Vagina (tissue), 2 donors: Measurements from ENCODE around the gene CARD11. TPM values are rescaled to one million over a fixed set of nuclear protein-coding genes. Genes with fewer than 3 reads are reported as not detected.

Experiments used
- DNase-seq, 2 donors: peaks; one replicate each; pipeline ENCODE4 v3.0.0-alpha.2; 2017; ENCODE audit errors: extremely low spot score in 2 of 2
- H3K27ac ChIP-seq: fragments of 200-600 bp; sonication (generic); one replicate; pipeline ENCODE4 v1.5.1; 2019
- H3K27me3 ChIP-seq: fragments of 200-600 bp; sonication (generic); one replicate; pipeline ENCODE4 v1.5.1; 2019
- H3K36me3 ChIP-seq, 2 donors: fragments of 200-600 bp; sonication (generic); one replicate each; pipeline ENCODE4 v1.5.1; 2017 to 2019
- H3K4me1 ChIP-seq: fragments of 200-600 bp; sonication (generic); one replicate; pipeline ENCODE4 v1.5.1; 2019
- H3K4me3 ChIP-seq, 2 donors: fragments of 200-600 bp; sonication (generic); 1 replicate in 1 of 2; 2 replicates in 1 of 2; pipeline ENCODE4 v1.5.1; 2016 to 2019
- H3K9me3 ChIP-seq: fragments of 200-600 bp; sonication (generic); one replicate; pipeline ENCODE4 v1.5.1; 2019
- CTCF ChIP-seq, 3 experiments: fragments of 450-650 bp in 2 of 3; fragments of 200-600 bp in 1 of 3; sonication (generic) in 1 of 3; IDR thresholded peaks; one replicate each; pipeline ENCODE4 v1.5.1; 2017 to 2019; ENCODE audit warnings: antibody characterized with exemption in 3 of 3, mild to moderate bottlenecking in 2 of 3, moderate library complexity in 2 of 3
- POLR2A ChIP-seq, 2 donors: fragments of 450-650 bp; IDR thresholded peaks; one replicate each; pipeline ENCODE4 v1.6.1; 2017; ENCODE audit warnings: antibody characterized with exemption in 2 of 2, mild to moderate bottlenecking in 2 of 2, moderate library complexity in 2 of 2
- POLR2AphosphoS5 ChIP-seq, 2 donors: sonication (generic); formaldehyde crosslinking; IDR thresholded peaks; one replicate each; pipeline ENCODE4 v1.9.0; 2017; ENCODE audit warnings: antibody characterized with exemption in 2 of 2, mild to moderate bottlenecking in 2 of 2, low read depth in 1 of 2; ENCODE audit not compliant: insufficient read depth in 1 of 2
- intact Hi-C: fragments of 100-400 bp; cut with DNase I; formaldehyde crosslinking; loops from one replicate; pipeline ENCODE4 v1.15.1; 2023
- total RNA-seq: library from RNA; depleted of rRNA; stranded (reverse); fragments of >200 nt; gene quantifications from one replicate; pipeline ENCODE4 v1.2.3, GENCODE V29; 2016

Gene CARD11
- total RNA-seq, 1 donor from 2014 or later: 2.9 TPM

DNA sequence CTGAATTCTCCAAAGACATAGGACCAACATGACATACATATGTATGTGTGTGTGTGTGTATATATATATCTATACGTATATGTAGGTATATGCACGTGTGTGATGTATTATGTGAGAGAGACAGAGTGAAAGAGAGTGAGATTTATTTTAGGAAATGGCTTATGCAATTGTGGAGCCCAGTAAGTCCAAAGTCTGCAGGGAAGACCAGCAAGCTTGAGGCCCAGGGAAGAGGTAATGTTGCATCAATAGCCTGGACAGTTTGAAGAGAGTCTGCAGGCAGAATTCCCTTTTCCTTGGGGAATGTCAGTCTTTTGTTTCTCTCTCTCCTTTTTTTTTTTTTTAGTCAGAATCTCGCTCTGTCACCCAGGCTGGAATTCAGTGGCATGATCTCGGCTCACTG is 33.0 kb upstream of the CARD11 start:
- Histone ChIP-seq H3K9me3 (peaks cover 9% of the 10 kb centered on the region), H3K36me3 (no peaks in the 10 kb centered on the region), H3K27me3 (no peaks in the 10 kb centered on the region), H3K4me3 (no peak overlapping the region), H3K27ac (no peak overlapping the region), H3K4me1 (no peaks in the 10 kb centered on the region)
- TF ChIP-seq POLR2AphosphoS5 (IDR thresholded peaks at IDR 0.05; ENCODE audit: insufficient read depth in 1 of 2, low read depth in 1 of 2) (no peak), POLR2A (IDR thresholded peaks at IDR 0.05) (no peak), CTCF (IDR thresholded peaks at IDR 0.05) (no peak)
- intact Hi-C loops: no loop called here
- DNase-seq: no peak

- intact Hi-C loops: no loop called here
- TF ChIP-seq CTCF (IDR thresholded peaks at IDR 0.05) (no peak), POLR2AphosphoS5 (IDR thresholded peaks at IDR 0.05; ENCODE audit: insufficient read depth in 1 of 2, low read depth in 1 of 2) (no peak), POLR2A (IDR thresholded peaks at IDR 0.05) (no peak)
Measured at GRCh38 chr7:3076163-3076562, 32.5 kb upstream of the CARD11 start.

DNA sequence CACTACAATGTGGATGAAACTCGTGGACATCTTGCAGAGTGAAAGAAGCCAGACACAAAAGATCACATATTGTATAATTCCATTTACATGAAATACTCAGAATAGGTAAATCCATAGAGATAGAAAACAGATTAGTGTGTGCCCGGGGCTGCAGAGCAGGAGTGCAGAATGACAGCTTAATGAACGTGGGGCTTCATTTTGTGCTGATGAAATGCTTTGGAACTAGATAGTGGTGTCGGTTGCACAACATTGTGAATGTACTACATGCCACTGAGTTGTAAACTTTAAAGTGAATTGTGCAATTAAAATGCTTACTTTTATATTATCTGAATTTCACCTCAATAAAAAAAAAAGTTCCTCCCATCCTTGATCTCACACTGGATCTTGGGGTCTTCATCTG is 31.8 kb upstream of the CARD11 start:
- Histone ChIP-seq H3K27me3 (no peaks in the 10 kb centered on the region), H3K4me3 (no peak overlapping the region), H3K4me1 (no peaks in the 10 kb centered on the region), H3K36me3 (no peaks in the 10 kb centered on the region), H3K27ac (no peak overlapping the region), H3K9me3 (peaks cover 9% of the 10 kb centered on the region)
- TF ChIP-seq POLR2A (IDR thresholded peaks at IDR 0.05) (no peak), POLR2AphosphoS5 (IDR thresholded peaks at IDR 0.05; ENCODE audit: insufficient read depth in 1 of 2, low read depth in 1 of 2) (no peak), CTCF (IDR thresholded peaks at IDR 0.05) (no peak)
- intact Hi-C loops: no loop called here
- no peak for DNase-seq

More at GRCh38 chr7:3076163-3076562, 32.5 kb upstream of the CARD11 start:
- H3K27ac ChIP-seq: no peak overlapping the region
- H3K4me3 ChIP-seq: no peak overlapping the region
- DNase-seq: no peak
- H3K36me3 ChIP-seq: no peaks in the 10 kb centered on the region
- no peaks in the 10 kb centered on the region for H3K4me1 ChIP-seq
- H3K9me3 ChIP-seq: peaks cover 9% of the 10 kb centered on the region
- no peaks in the 10 kb centered on the region for H3K27me3 ChIP-seq

- H3K9me3 ChIP-seq: peaks cover 9% of the 10 kb centered on the region
- no peak for DNase-seq
Measured at GRCh38 chr7:3074459-3074821, 30.8 kb upstream of the CARD11 start.

More at GRCh38 chr7:3074459-3074821, 30.8 kb upstream of the CARD11 start:
- no peak for TF ChIP-seq POLR2AphosphoS5 (IDR thresholded peaks at IDR 0.05; ENCODE audit: insufficient read depth in 1 of 2, low read depth in 1 of 2)
- TF ChIP-seq POLR2A (IDR thresholded peaks at IDR 0.05): no peak
- TF ChIP-seq CTCF (IDR thresholded peaks at IDR 0.05): no peak
- Histone ChIP-seq H3K27me3 (no peaks in the 10 kb centered on the region), H3K4me1 (peaks cover under 1% of the 10 kb centered on the region), H3K36me3 (no peaks in the 10 kb centered on the region), H3K4me3 (no peak overlapping the region), H3K27ac (no peak overlapping the region)
- intact Hi-C loops: no loop called here
